H9 (cell line): Measurements from ENCODE around the gene FGD6. TPM values are rescaled to one million over a fixed set of nuclear protein-coding genes. Genes with fewer than 3 reads are reported as not detected.
A peak's percentile ranks its signal among the peaks of the same experiment; 100 is the strongest.

Experiments used
- DNase-seq: peaks from one replicate; pipeline ENCODE4 v3.0.0-alpha.2; 2017
- H2AFZ ChIP-seq: one replicate; pipeline ENCODE4 v1.6.1; 2013; ENCODE audit warnings: mild to moderate bottlenecking, low read length, control low read depth, moderate library complexity
- H2AK5ac ChIP-seq: 2 replicates; pipeline ENCODE4 v1.6.1; 2013; ENCODE audit warnings: low read length, control low read depth, mixed read lengths; ENCODE audit not compliant: insufficient read length
- H2BK120ac ChIP-seq: one replicate; pipeline ENCODE4 v1.6.1; 2013; ENCODE audit warnings: low read depth, mild to moderate bottlenecking, low read length, control low read depth, inconsistent platforms; ENCODE audit not compliant: poor library complexity, severe bottlenecking
- H2BK12ac ChIP-seq: 2 replicates; pipeline ENCODE4 v1.6.1; 2013; ENCODE audit warnings: low read length, control low read depth, mixed read lengths, low read depth; ENCODE audit not compliant: insufficient read length
- H2BK15ac ChIP-seq: 2 replicates; pipeline ENCODE4 v1.6.1; 2013; ENCODE audit warnings: low read depth, low read length, control low read depth
- H2BK20ac ChIP-seq: one replicate; pipeline ENCODE4 v1.6.1; 2013; ENCODE audit warnings: low read depth, mild to moderate bottlenecking, low read length, control low read depth, inconsistent platforms; ENCODE audit not compliant: poor library complexity, severe bottlenecking
- H2BK5ac ChIP-seq: 2 replicates; pipeline ENCODE4 v1.6.1; 2013; ENCODE audit warnings: low read length, control low read depth, mixed read lengths; ENCODE audit not compliant: insufficient read length
- H3K14ac ChIP-seq: 2 replicates; pipeline ENCODE4 v1.6.1; 2013; ENCODE audit warnings: low read length, control low read depth; ENCODE audit not compliant: insufficient read depth
- H3K18ac ChIP-seq: 2 replicates; pipeline ENCODE4 v1.6.1; 2013; ENCODE audit warnings: low read depth, mild to moderate bottlenecking, mixed read lengths, low read length, control low read depth; ENCODE audit not compliant: insufficient read length
- H3K23ac ChIP-seq: 2 replicates; pipeline ENCODE4 v1.6.1; 2013; ENCODE audit warnings: low read length, control low read depth, mixed read lengths, low read depth; ENCODE audit not compliant: insufficient read length
- H3K23me2 ChIP-seq: 2 replicates; pipeline ENCODE4 v1.6.1; 2013; ENCODE audit warnings: low read depth, mild to moderate bottlenecking, mixed read lengths, low read length, control low read depth; ENCODE audit not compliant: insufficient read length, poor library complexity, severe bottlenecking
- H3K27ac ChIP-seq: 2 replicates; pipeline ENCODE4 v1.5.1; 2013; ENCODE audit warnings: low read length, control low read depth, mixed read lengths, low read depth; ENCODE audit not compliant: insufficient read length
- H3K27me3 ChIP-seq: 2 replicates; pipeline ENCODE4 v1.6.1; 2013; ENCODE audit warnings: low read length, control low read depth, inconsistent platforms; ENCODE audit not compliant: insufficient read depth
- H3K4ac ChIP-seq: 2 replicates; pipeline ENCODE4 v1.6.1; 2013; ENCODE audit warnings: low read depth, mild to moderate bottlenecking, control low read depth, inconsistent platforms, low read length, moderate library complexity
- H3K4me1 ChIP-seq: 2 replicates; pipeline ENCODE4 v1.6.1; 2013; ENCODE audit warnings: low read length, control low read depth, inconsistent platforms; ENCODE audit not compliant: insufficient read depth
- H3K4me2 ChIP-seq: 2 replicates; pipeline ENCODE4 v1.6.1; 2013; ENCODE audit warnings: low read length, control low read depth, mixed read lengths; ENCODE audit not compliant: insufficient read length, insufficient read depth
- H3K56ac ChIP-seq: 2 replicates; pipeline ENCODE4 v1.6.1; 2013; ENCODE audit warnings: low read depth, mild to moderate bottlenecking, mixed read lengths, low read length, control low read depth; ENCODE audit not compliant: insufficient read length
- H3K79me1 ChIP-seq: 2 replicates; pipeline ENCODE4 v1.6.1; 2013; ENCODE audit warnings: low read depth, mild to moderate bottlenecking, moderate library complexity, low read length, control low read depth, inconsistent platforms; ENCODE audit not compliant: insufficient read depth, poor library complexity, severe bottlenecking
- H3K79me2 ChIP-seq: 2 replicates; pipeline ENCODE4 v1.6.1; 2013; ENCODE audit warnings: low read length, control low read depth, inconsistent platforms; ENCODE audit not compliant: insufficient read depth
- H3K9ac ChIP-seq: 2 replicates; pipeline ENCODE4 v1.6.1; 2013; ENCODE audit warnings: low read length, control low read depth, mixed read lengths; ENCODE audit not compliant: insufficient read length; ENCODE audit errors: extremely low read depth
- H3K9me3 ChIP-seq: one replicate; pipeline ENCODE4 v1.6.1; 2013; ENCODE audit warnings: low read depth, low read length, inconsistent platforms; ENCODE audit not compliant: control insufficient read depth
- H3T11ph ChIP-seq: one replicate; pipeline ENCODE4 v1.6.1; 2013; ENCODE audit warnings: mild to moderate bottlenecking, low read length, control low read depth, inconsistent platforms
- H4K20me1 ChIP-seq: one replicate; pipeline ENCODE4 v1.6.1; 2013; ENCODE audit not compliant: control insufficient read depth, insufficient read length, insufficient read depth
- H4K5ac ChIP-seq: 2 replicates; pipeline ENCODE4 v1.6.1; 2013; ENCODE audit warnings: low read depth, mild to moderate bottlenecking, mixed read lengths, low read length, control low read depth; ENCODE audit not compliant: insufficient read length
- H4K8ac ChIP-seq: replicated peaks from 2 replicates; pipeline ENCODE4 v1.6.1; 2013; ENCODE audit warnings: low read length, control low read depth, mixed read lengths, low read depth; ENCODE audit not compliant: insufficient read length
- H4K91ac ChIP-seq: 2 replicates; pipeline ENCODE4 v1.6.1; 2013; ENCODE audit warnings: low read depth, mild to moderate bottlenecking, moderate library complexity, mixed read lengths, low read length, control low read depth; ENCODE audit not compliant: insufficient read length
- H3K27ac Mint-ChIP-seq, 3 experiments: 2 replicates in 2 of 3; 3 replicates in 1 of 3; pipeline ENCODE4 v1.8.0; 2020 to 2021; ENCODE audit warnings: mixed read lengths in 3 of 3, mild to moderate bottlenecking in 1 of 3, moderate library complexity in 1 of 3
- H3K27me3 Mint-ChIP-seq: 2 replicates; pipeline ENCODE4 v1.8.0; 2021; ENCODE audit warnings: low read depth, mild to moderate bottlenecking, moderate library complexity, mixed read lengths
- H3K36me3 Mint-ChIP-seq, 3 experiments: 2 replicates in 2 of 3; 3 replicates in 1 of 3; pipeline ENCODE4 v1.8.0; 2020 to 2021; ENCODE audit warnings: low read depth in 3 of 3, mixed read lengths in 3 of 3; ENCODE audit not compliant: insufficient read depth in 1 of 3
- H3K4me1 Mint-ChIP-seq, 2 experiments: 2 replicates each; pipeline ENCODE4 v1.8.0; 2020; ENCODE audit warnings: mixed read lengths in 2 of 2
- H3K4me3 Mint-ChIP-seq, 2 experiments: 2 replicates in 1 of 2; 3 replicates in 1 of 2; pipeline ENCODE4 v1.8.0; 2020 to 2021; ENCODE audit warnings: mild to moderate bottlenecking in 2 of 2, mixed read lengths in 2 of 2, moderate library complexity in 1 of 2
- H3K9me3 Mint-ChIP-seq, 2 experiments: 2 replicates in 1 of 2; 3 replicates in 1 of 2; pipeline ENCODE4 v1.8.0; 2020; ENCODE audit warnings: mild to moderate bottlenecking in 2 of 2, mixed read lengths in 2 of 2, moderate library complexity in 1 of 2
- CTCF ChIP-seq: fragments of 200-600 bp; sonication (generic); conservative IDR thresholded peaks from 3 replicates; pipeline ENCODE4 v1.8.0; 2021; ENCODE audit warnings: antibody characterized with exemption, mild to moderate bottlenecking
- WGBS: extraction: QIAGEN DNeasy Blood & Tissue Kit; methylation state at CpG from one replicate; pipeline ENCODE4 v1.1.7; 2013; ENCODE audit warnings: missing lambda C conversion rate, low lambda C conversion rate, mixed read lengths; ENCODE audit not compliant: insufficient read length; ENCODE audit errors: extremely low coverage; 5-methylcytosine and 5-hydroxymethylcytosine counted together
- total RNA-seq: library from RNA; stranded (reverse); gene quantifications from 2 replicates; pipeline ENCODE4 v1.2.1, GENCODE V29; 2021

FGD6 gene
- total RNA-seq, 1 experiment from 2014 or later: 39.5 TPM

GRCh38 chr12:95182868-95183415 lies 34.3 kb downstream of the FGD6 start:
- peak overlapping the region; percentile 91 to 96 (median 91) for H3K27ac Mint-ChIP-seq
- no peaks in the 10 kb centered on the region for H3K79me2 ChIP-seq
- H3K14ac ChIP-seq: no peak overlapping the region
- H3T11ph ChIP-seq: no peak overlapping the region
- peaks cover 2 to 21% (median 9%) of the 10 kb centered on the region in 3 experiments; a peak in 5 of 7 replicates for H3K36me3 Mint-ChIP-seq
- no peak overlapping the region for H3K4ac ChIP-seq
- H3K23ac ChIP-seq: no peak overlapping the region
- H2BK12ac ChIP-seq: no peak overlapping the region
- H2AK5ac ChIP-seq: no peak overlapping the region
- H2BK5ac ChIP-seq: peak overlapping the region; percentile 41
- no peak for TF ChIP-seq CTCF
- no CpG with 5 or more reads among the region's 5 CpGs for WGBS
- no peak overlapping the region for H3K56ac ChIP-seq
- H4K20me1 ChIP-seq: no peaks in the 10 kb centered on the region
- no peaks in the 10 kb centered on the region for H3K79me1 ChIP-seq
- H3K18ac ChIP-seq: no peak overlapping the region
- no peak for DNase-seq
- no peaks in the 10 kb centered on the region for H3K27me3 ChIP-seq
- no peak overlapping the region for H3K4me3 Mint-ChIP-seq
- H2BK15ac ChIP-seq: no peak overlapping the region; the same call in 1 of the 2 replicates
- H3K4me2 ChIP-seq: no peak overlapping the region
- H2BK120ac ChIP-seq: no peak overlapping the region
- no peaks in the 10 kb centered on the region for H3K27me3 Mint-ChIP-seq
- no peak overlapping the region for H4K5ac ChIP-seq
- H3K9ac ChIP-seq: no peak overlapping the region
- H3K27ac ChIP-seq: no peak overlapping the region
- H2AFZ ChIP-seq: no peak overlapping the region
- no peak overlapping the region for H4K91ac ChIP-seq
- H4K8ac ChIP-seq: no peak overlapping the region
- peaks cover 16 to 21% of the 10 kb centered on the region in 2 experiments for H3K4me1 Mint-ChIP-seq
- H3K9me3 Mint-ChIP-seq: no peaks in the 10 kb centered on the region
- H2BK20ac ChIP-seq: no peak overlapping the region
- no peaks in the 10 kb centered on the region; the same call in 1 of the 2 replicates for H3K4me1 ChIP-seq
- no peaks in the 10 kb centered on the region for H3K23me2 ChIP-seq
- no peaks in the 10 kb centered on the region for H3K9me3 ChIP-seq
